HEK293 (cell line): ENCODE data around the gene SLC25A47.

Experiments
- CTCF ChIP-seq: fragments of 450-650 bp; formaldehyde crosslinking; IDR thresholded peaks from 2 replicates; pipeline ENCODE4 v1.5.1; 2016; ENCODE audit warnings: missing biosample characterization, missing genetic modification characterization
- ZBTB6 ChIP-seq: fragments of 450-650 bp; formaldehyde crosslinking; IDR thresholded peaks from 2 replicates; pipeline ENCODE4 v1.5.1; 2017; ENCODE audit warnings: missing biosample characterization, missing genetic modification characterization
- ZNF169 ChIP-seq: fragments of 450-650 bp; formaldehyde crosslinking; IDR thresholded peaks from 2 replicates; pipeline ENCODE4 v1.5.1; 2016; ENCODE audit warnings: missing biosample characterization, missing genetic modification characterization
- ZNF423 ChIP-seq: fragments of 450-650 bp; formaldehyde crosslinking; IDR thresholded peaks from 2 replicates; pipeline ENCODE4 v1.5.1; 2016; ENCODE audit warnings: missing biosample characterization, missing genetic modification characterization
- ZSCAN18 ChIP-seq: fragments of 450-650 bp; formaldehyde crosslinking; IDR thresholded peaks from 2 replicates; pipeline ENCODE4 v1.5.1; 2016; ENCODE audit warnings: missing biosample characterization, missing genetic modification characterization

GRCh38 chr14:100332071-100332639, 9.0 kb downstream of the SLC25A47 start:
- no peak for TF ChIP-seq ZBTB6
- TF ChIP-seq CTCF, result no peak
- TF ChIP-seq ZSCAN18, result no peak
- TF ChIP-seq ZNF169 (tag by site-specific recombination), result no peak
- no peak for TF ChIP-seq ZNF423 (tag by site-specific recombination)
